DND-41 (cell line): ENCODE data around the gene EPS8L2.

ENCODE experiments used
- ATAC-seq: fragments of 200-7000 bp; cut with Tn5 transposase; 3 replicates; pipeline ENCODE4 v1.9.1; 2021; ENCODE audit warnings: low read depth; ENCODE audit not compliant: insufficient read depth
- DNase-seq: peaks from one replicate; pipeline ENCODE4 v3.0.0-alpha.2; 2020
- H2AFZ ChIP-seq: 2 replicates; pipeline ENCODE4 v1.6.0; 2012; ENCODE audit warnings: low read depth, low read length
- H3K27ac ChIP-seq: 2 replicates; pipeline ENCODE4 v1.5.1; 2012; ENCODE audit warnings: low read length, inconsistent platforms
- H3K27me3 ChIP-seq: fragments of 200-600 bp; sonication (generic); 2 replicates; pipeline ENCODE4 v1.6.0; 2012; ENCODE audit warnings: low read length, mild to moderate bottlenecking, inconsistent platforms; ENCODE audit not compliant: insufficient read depth, poor library complexity
- H3K36me3 ChIP-seq: 2 replicates; pipeline ENCODE4 v1.5.1; 2012; ENCODE audit warnings: low read length, inconsistent platforms; ENCODE audit not compliant: insufficient read depth
- H3K4me1 ChIP-seq: 2 replicates; pipeline ENCODE4 v1.5.1; 2012; ENCODE audit warnings: mild to moderate bottlenecking, low read length; ENCODE audit not compliant: insufficient read depth
- H3K4me2 ChIP-seq: 2 replicates; pipeline ENCODE4 v1.6.0; 2012; ENCODE audit warnings: mild to moderate bottlenecking, moderate library complexity, low read length, inconsistent platforms; ENCODE audit not compliant: insufficient read depth
- H3K4me3 ChIP-seq, 2 experiments: fragments of 200-600 bp in 1 of 2; shearing (Covaris generic) in 1 of 2; 2 replicates each; pipeline ENCODE4 v1.5.1; 2012 to 2016; ENCODE audit warnings: inconsistent platforms in 2 of 2, low read length in 2 of 2, mild to moderate bottlenecking in 2 of 2, low read depth in 1 of 2, moderate library complexity in 1 of 2
- H3K79me2 ChIP-seq: 2 replicates; pipeline ENCODE4 v1.6.0; 2012; ENCODE audit warnings: low read length, inconsistent platforms; ENCODE audit not compliant: insufficient read depth
- H3K9ac ChIP-seq: 2 replicates; pipeline ENCODE4 v1.6.0; 2012; ENCODE audit warnings: low read depth, mild to moderate bottlenecking, inconsistent platforms, low read length, moderate library complexity
- H3K9me3 ChIP-seq: 2 replicates; pipeline ENCODE4 v1.5.1; 2012; ENCODE audit warnings: low read length, moderate library complexity, mild to moderate bottlenecking, inconsistent platforms; ENCODE audit not compliant: insufficient read depth, severe bottlenecking
- H4K20me1 ChIP-seq: 2 replicates; pipeline ENCODE4 v1.6.0; 2012; ENCODE audit warnings: low read length; ENCODE audit not compliant: insufficient read depth
- CTCF ChIP-seq: IDR thresholded peaks from 2 replicates; pipeline ENCODE4 v1.5.1; 2012; ENCODE audit warnings: borderline replicate concordance, low read length, moderate library complexity, mild to moderate bottlenecking; ENCODE audit not compliant: poor library complexity, severe bottlenecking; ENCODE audit errors: extremely low read depth
- EZH2 ChIP-seq: IDR thresholded peaks from 3 replicates; pipeline ENCODE4 v1.6.1; 2012; ENCODE audit warnings: borderline replicate concordance, low read depth, mild to moderate bottlenecking, moderate library complexity, low read length, inconsistent platforms; ENCODE audit not compliant: severe bottlenecking

EPS8L2 gene

GRCh38 chr11:695538-696248 is 10.3 kb upstream of the EPS8L2 start, which contains the start of gene TMEM80:
Gene TMEM80, plus strand, starts transcription at chr11:695816. Its CDS starts 12 bp downstream, at chr11:695828.
- H3K79me2 ChIP-seq, result peaks cover 73% of the 10 kb centered on the region
- peak within 1 kb of the TSS; percentile 93 for H3K9ac ChIP-seq
- H3K27me3 ChIP-seq, result no peaks in the 10 kb centered on the region
- H2AFZ ChIP-seq, result peak within 1 kb of the TSS; percentile 96
- TF ChIP-seq EZH2 (no peak), CTCF (no peak)
- peaks cover 46% of the 10 kb centered on the region for H3K4me1 ChIP-seq
- DNase-seq (peak; percentile 98), ATAC-seq (peak; percentile 76)
- peak within 1 kb of the TSS; percentile 97 for H3K27ac ChIP-seq
- peak within 1 kb of the TSS; percentile 97 for H3K4me2 ChIP-seq
- H4K20me1 ChIP-seq, result peaks cover 30% of the 10 kb centered on the region
- peaks cover 25% of the 10 kb centered on the region for H3K36me3 ChIP-seq
- H3K4me3 ChIP-seq, result peak within 1 kb of the TSS; percentile 95 to 96
- no peaks in the 10 kb centered on the region for H3K9me3 ChIP-seq

- peak overlapping the region; percentile 93 for H3K9ac ChIP-seq
- H3K27ac ChIP-seq, result 0 out of 2 replicates have a peak overlapping the region, but pooled peaks have one; percentile 9
- peaks cover 39% of the 10 kb centered on the region for H3K4me1 ChIP-seq
- H3K9me3 ChIP-seq, result no peaks in the 10 kb centered on the region
- peaks cover 59% of the 10 kb centered on the region for H3K79me2 ChIP-seq
- peaks cover 18% of the 10 kb centered on the region for H3K36me3 ChIP-seq
- ATAC-seq (no peak), DNase-seq (no peak)
- peak overlapping the region; percentile 85 for H3K4me2 ChIP-seq
- H3K27me3 ChIP-seq, result no peaks in the 10 kb centered on the region
- peaks cover 17% of the 10 kb centered on the region for H4K20me1 ChIP-seq
- peak overlapping the region in 1 of 2 experiments; percentile 95; a peak in 2 of 4 replicates for H3K4me3 ChIP-seq
- TF ChIP-seq CTCF (no peak), EZH2 (no peak)
- H2AFZ ChIP-seq, result no peak overlapping the region
Observed at GRCh38 chr11:696955-697491, 9.0 kb upstream of the EPS8L2 start.

GRCh38 chr11:697811-698311 is 8.2 kb upstream of the EPS8L2 start:
- H4K20me1 ChIP-seq, result peaks cover 13% of the 10 kb centered on the region
- TF ChIP-seq CTCF (no peak), EZH2 (no peak)
- DNase-seq (no peak), ATAC-seq (no peak)
- H3K36me3 ChIP-seq, result peaks cover 19% of the 10 kb centered on the region
- H3K4me1 ChIP-seq, result peaks cover 31% of the 10 kb centered on the region
- peaks cover 52% of the 10 kb centered on the region for H3K79me2 ChIP-seq
- no peak overlapping the region for H2AFZ ChIP-seq
- H3K9ac ChIP-seq, result peak overlapping the region; percentile 93; the same call in 1 of the 2 replicates
- H3K4me3 ChIP-seq, result no peak overlapping the region
- H3K27me3 ChIP-seq, result no peaks in the 10 kb centered on the region
- no peak overlapping the region for H3K27ac ChIP-seq
- H3K4me2 ChIP-seq, result no peak overlapping the region
- H3K9me3 ChIP-seq, result no peaks in the 10 kb centered on the region
